GM21423 (cell line): Measurements from ENCODE around the gene SHKBP1.
"Not testable (repeated sequence)": the region's sequence is repeated elsewhere in the genome, so short reads cannot be mapped to it uniquely, and the experiment has no call there.

ENCODE experiments used
- ATAC-seq: cut with Tn5 transposase; IDR thresholded peaks from one replicate; pipeline ENCODE4 v1.9.1; 2021; ENCODE audit warnings: mild to moderate bottlenecking, moderate library complexity; ENCODE audit not compliant: unreplicated experiment

The SHKBP1 gene

DNA sequence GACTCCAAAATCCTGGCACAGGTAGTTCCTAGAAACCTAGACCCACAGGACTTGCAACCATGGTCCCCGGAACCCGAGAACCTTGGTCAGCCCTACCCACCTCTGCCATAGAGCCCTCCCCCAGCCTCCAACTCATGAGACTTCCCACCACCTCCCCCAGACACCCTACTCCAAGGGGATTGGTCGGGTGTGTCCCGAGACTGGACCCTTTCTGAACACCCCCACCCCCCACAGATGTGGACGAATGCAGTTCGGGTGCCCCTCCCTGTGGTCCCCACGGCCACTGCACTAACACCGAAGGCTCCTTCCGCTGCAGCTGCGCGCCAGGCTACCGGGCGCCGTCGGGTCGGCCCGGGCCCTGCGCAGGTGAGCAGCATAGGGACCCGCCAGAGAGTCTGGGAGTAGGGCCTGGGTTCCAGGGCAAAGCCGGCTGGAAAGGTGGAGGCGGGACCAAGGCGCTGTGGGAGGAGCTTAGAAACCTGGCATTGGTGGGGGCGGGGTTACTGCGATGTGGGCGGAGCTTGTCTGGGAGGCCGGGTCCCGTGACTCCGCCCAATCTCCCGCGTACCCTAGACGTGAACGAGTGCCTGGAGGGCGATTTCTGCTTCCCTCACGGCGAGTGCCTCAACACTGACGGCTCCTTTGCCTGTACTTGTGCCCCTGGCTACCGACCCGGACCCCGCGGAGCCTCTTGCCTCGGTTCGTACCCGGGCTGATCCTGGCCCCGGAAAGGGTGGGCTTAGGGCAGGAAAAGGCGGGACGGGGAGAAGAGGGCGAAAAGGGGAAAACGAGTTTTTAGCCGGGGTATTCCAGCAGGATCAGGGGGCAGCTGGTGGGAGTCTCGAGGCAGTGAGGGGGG, 36.4 kb downstream of the SHKBP1 start:
- no peak for ATAC-seq

DNA sequence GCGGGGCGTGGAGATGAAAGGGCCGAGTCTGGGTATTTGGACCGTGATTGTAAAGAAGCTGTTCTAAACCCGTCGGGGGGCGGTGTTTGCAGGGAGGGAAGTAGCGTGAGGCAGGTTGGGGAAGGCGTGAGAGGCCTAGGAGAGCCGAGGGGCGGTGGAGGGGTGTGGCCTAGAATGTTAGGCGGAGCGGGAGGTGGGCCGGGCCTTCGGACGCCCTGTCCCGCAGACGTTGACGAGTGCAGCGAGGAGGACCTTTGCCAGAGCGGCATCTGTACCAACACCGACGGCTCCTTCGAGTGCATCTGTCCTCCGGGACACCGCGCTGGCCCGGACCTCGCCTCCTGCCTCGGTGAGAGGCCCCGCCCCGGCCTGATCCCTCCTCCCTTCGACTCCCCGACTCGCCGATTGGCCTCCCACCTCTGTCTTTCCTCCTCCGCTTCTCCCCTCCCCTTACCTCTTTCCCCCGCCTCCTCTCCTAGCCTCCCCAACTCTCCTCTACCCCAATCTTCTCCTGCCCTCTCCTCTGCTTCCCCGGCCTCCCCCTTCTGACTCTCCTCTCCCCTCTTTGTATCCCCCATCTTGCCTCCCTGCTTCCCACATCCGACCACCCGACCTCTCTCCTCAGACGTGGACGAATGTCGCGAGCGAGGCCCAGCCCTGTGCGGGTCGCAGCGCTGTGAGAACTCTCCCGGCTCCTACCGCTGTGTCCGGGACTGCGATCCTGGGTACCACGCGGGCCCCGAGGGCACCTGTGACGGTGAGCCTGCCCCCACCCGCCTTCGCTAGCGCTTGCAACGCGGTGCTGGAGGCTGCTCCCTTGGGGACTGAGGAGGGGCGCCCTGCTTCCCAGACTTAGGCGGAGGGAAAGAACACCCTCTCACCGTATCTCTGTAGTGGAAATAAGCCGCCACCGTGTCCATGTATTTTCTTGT, 37.3 kb downstream of the SHKBP1 start:
- peak; percentile 39 for ATAC-seq

GRCh38 chr19:40614622-40615411, 38.1 kb downstream of the SHKBP1 start:
- no peak for ATAC-seq

GRCh38 chr19:40616178-40616577, 39.5 kb downstream of the SHKBP1 start:
- no peak for ATAC-seq

DNA sequence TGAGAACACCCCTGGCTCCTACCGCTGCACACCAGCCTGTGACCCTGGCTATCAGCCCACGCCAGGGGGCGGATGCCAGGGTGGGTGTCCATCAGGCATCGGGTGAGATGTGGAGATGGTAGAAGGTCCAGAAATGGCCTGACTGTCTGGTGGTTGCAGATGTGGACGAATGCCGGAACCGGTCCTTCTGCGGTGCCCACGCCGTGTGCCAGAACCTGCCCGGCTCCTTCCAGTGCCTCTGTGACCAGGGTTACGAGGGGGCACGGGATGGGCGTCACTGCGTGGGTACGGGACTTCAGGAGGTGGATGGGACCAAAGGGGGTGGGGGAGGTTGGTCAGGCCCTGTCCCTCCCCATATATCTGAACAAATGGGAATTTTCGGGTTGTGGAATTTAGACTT, 40.3 kb downstream of the SHKBP1 start:
- ATAC-seq: no peak

DNA sequence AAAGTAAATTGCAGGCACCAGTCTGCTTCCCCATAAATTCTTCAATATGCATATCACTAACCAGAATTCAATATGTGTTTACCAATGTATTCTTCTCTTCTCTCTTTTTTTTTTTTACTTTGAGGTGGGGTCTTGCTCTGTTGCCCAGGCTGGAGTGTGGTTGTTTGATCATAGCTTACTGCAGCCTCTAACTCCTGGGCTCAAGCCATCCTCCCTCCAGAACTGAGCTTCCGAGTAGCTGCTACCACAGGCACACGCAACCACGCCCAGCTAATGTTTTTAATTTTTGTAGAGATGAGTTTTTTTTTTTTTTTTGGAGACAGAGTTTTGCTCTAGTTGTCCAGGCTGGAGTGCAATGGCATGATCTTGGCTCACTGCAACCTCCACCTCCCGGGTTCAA, 41.3 kb downstream of the SHKBP1 start:
- no peak for ATAC-seq

- no peak for ATAC-seq
Observed at GRCh38 chr19:40619333-40620160, 42.9 kb downstream of the SHKBP1 start.

- ATAC-seq: no peak
Observed at GRCh38 chr19:40620161-40620485, 43.5 kb downstream of the SHKBP1 start.

DNA sequence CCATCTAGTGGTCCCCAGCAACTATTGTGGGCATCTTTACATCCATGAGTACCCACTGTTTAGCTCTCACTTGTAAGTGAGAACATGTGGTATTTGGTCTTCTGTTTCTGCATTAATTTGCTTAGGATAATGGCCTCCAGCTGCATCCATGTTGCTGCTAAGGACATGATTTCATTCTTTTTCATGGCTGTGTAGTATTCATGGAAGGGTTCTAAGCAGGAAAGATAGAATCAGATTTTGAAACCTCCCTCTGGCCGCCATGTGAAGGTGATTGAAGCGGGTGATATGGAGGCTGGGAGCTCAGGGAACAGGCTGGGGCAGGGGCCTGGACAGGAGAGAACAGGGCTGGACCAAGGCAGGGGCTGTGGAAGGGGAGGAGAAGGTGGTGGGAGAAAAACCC, 44.6 kb downstream of the SHKBP1 start:
- ATAC-seq: no peak

DNA sequence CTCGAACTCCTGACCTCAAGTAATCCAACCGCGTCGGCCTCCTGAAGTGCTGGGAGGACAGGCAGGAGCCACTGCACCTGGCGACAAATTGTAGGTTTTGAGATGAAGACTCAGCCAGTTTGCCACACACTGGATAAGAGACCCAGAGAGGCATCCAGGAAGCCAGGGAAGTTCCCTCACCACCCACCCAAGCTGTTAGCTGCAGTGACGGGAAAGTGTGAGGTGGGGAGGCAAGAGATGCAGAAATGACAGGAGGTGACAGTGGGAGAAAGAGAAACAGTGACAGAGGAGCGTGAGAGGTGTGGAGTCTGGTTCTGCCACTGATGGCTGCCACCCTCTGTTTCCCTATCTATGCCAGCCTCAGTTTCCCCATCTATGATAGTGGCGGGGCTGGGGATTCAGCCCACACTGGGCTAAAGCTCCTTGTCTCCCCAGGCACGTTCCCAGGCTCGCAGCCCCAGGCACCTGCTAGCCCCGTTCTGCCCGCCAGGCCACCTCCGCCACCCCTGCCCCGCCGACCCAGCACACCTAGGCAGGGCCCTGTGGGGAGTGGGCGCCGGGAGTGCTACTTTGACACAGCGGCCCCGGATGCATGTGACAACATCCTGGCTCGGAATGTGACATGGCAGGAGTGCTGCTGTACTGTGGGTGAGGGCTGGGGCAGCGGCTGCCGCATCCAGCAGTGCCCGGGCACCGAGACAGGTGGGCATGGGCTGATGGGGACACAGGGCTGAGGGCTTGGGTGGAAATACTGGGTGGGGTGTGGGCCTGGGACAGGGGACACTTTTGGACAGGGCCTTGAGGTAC, 45.5 kb downstream of the SHKBP1 start:
- ATAC-seq: no peak

GRCh38 chr19:40622773-40623075, 46.1 kb downstream of the SHKBP1 start:
- ATAC-seq: no peak

DNA sequence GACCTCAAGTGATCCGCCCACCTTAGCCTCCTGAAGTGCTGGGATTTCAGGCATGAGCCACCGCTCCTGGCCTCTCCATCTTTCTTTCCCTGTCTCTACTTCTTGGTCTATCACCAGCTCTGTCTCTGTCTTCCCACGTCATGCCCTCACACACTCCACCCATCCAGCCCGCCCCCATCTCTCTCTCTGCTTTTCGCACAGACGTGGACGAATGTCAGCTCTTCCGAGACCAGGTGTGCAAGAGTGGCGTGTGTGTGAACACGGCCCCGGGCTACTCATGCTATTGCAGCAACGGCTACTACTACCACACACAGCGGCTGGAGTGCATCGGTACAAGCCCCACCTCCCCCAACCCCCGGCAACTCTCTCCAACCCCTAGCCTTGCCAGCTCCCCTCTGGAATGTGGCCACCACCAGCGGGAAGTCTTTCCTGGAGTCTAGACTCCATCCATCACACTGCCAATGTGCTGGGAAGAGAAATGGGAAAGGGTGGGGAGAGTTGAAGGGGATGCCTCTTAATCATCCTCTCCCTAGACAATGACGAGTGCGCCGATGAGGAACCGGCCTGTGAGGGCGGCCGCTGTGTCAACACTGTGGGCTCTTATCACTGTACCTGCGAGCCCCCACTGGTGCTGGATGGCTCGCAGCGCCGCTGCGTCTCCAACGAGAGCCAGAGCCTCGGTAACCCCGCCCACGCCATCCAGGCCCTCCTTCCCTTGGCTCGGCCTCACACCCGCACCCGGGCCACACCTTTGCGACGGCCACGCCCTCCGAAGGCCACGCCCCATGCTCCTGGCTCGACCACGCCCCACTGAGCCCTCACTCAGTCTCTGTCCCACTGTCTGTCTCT, 47.0 kb downstream of the SHKBP1 start:
- ATAC-seq: no peak

DNA sequence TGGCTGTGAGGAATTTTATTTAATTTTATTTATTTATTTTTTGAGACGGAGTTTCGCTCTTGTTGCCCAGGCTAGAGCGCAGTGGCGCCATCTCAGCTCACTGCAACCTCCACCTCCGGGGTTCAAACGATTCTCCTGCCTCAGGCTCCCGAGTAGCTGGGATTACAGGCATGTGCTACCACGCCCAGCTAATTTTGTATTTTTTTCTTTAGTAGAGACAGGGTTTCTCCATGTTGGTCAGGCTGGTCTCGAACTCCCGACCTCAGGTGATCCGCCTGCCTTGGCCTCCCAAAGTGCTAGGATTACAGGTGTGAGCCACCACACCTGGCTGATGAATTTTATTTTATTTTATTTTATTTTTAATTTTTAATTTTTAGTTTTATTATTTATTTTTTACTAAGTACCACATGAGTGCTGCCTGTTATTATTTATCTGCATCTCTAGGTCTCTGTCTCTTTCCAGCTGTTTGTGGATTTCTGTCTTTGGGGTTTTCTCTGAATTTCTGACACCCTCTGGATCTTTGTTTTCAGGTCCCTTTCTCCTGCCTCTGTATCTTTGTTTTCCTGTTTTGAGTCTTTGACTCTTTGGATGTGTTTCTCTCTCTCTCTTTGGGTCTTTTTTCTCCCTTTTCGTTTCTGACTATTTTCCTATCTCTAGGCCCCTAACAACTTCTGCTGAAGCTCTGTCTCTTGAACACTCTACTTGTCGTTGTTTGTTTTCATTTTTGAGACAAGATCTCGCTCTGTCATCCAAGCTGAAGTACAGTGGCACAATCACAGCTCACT, 47.9 kb downstream of the SHKBP1 start:
- not testable (repeated sequence) for ATAC-seq

DNA sequence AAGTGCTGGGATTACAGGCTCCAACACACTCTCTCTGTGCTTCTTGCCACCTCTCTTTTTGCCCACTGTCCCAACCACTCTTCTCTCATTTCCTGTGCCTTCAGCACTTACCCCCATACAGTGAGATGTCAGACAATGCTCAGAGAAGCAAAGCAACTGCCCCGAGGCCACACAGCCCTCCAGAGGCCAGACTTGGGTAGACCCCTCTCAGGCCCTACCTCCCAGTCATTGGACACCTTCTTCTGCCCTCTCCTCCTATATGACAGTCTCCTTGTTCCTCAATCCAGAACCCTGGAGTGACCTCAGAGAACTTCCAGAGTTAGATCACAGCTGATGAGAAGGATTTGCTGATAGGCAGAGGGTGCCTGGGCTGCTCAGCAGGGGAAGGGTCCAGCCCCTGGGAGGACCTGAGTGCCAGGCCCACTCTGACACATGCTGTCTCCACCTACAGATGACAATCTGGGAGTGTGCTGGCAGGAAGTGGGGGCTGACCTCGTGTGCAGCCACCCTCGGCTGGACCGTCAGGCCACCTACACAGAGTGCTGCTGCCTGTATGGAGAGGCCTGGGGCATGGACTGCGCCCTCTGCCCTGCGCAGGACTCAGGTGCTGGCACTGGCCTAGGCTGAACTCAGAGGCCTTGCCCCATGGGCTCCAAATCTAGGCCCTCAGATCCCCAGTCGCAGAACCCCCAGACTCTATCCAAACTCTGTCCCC, 48.9 kb downstream of the SHKBP1 start:
- ATAC-seq: no peak

GRCh38 chr19:40626918-40627317, 50.2 kb downstream of the SHKBP1 start:
- no peak for ATAC-seq

- ATAC-seq: no peak
Observed at GRCh38 chr19:40627486-40628279, 51.0 kb downstream of the SHKBP1 start.

DNA sequence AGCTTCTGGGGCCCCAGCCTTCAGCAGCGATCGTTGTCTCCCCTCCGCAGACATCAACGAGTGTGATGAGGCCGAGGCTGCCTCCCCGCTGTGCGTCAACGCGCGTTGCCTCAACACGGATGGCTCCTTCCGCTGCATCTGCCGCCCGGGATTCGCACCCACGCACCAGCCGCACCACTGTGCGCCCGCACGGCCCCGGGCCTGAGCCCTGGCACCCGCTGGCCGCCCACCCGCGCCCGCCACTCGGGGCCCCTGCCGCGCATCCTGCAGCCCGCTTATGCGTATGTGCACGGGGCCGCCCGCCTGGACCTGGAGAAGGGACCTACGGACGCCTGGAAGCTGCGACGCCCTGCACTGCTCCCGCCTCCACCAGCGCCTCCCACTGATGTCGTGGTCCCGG, 52.7 kb downstream of the SHKBP1 start:
- no peak for ATAC-seq
